Right lobe of liver (tissue), 4 donors: ENCODE measurements around the gene POU1F1.
A peak's percentile ranks its signal among the peaks of the same experiment; 100 is the strongest.

Experiments
- POLR2A ChIP-seq: fragments of 450-650 bp; IDR thresholded peaks from one replicate; pipeline ENCODE4 v1.6.1; 2017; ENCODE audit warnings: antibody characterized with exemption, mild to moderate bottlenecking
- TF ChIP-seq, protein P1 (sequence below), 4 donors: fragments of 200-600 bp in 3 of 4; fragments of 450-650 bp in 1 of 4; IDR thresholded peaks; one replicate each; pipeline versions ENCODE4 v1.5.1 to v1.8.0; 2016 to 2022; ENCODE audit warnings: antibody characterized with exemption in 4 of 4, mild to moderate bottlenecking in 2 of 4
- donor health status: DM: no; HTN: no; CAD: no.
- donor health status: DM: no; HTN: no; CAD: no.
- donor health status: DM: no; HTN: yes; CAD: no.

DNA sequence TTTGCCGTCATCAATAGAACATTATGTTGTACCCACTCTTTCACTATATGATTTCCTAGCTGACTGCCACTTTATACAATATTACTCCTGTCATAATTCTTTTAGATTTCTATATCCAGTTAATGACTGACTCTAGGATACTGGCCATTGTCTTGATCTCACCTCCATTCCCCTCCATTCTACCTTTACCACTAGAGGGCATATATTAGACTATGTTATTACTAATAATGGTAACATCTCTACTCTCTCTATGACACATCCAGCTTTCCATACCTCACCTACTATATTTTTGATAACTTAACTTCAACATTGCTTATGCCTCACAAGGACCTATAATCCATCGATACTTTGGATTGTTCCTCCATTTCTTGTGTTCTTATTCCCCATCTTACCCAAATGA lies 31.4 kb upstream of the POU1F1 start:
- no peak for TF ChIP-seq POLR2A
- TF ChIP-seq, protein P1, sequence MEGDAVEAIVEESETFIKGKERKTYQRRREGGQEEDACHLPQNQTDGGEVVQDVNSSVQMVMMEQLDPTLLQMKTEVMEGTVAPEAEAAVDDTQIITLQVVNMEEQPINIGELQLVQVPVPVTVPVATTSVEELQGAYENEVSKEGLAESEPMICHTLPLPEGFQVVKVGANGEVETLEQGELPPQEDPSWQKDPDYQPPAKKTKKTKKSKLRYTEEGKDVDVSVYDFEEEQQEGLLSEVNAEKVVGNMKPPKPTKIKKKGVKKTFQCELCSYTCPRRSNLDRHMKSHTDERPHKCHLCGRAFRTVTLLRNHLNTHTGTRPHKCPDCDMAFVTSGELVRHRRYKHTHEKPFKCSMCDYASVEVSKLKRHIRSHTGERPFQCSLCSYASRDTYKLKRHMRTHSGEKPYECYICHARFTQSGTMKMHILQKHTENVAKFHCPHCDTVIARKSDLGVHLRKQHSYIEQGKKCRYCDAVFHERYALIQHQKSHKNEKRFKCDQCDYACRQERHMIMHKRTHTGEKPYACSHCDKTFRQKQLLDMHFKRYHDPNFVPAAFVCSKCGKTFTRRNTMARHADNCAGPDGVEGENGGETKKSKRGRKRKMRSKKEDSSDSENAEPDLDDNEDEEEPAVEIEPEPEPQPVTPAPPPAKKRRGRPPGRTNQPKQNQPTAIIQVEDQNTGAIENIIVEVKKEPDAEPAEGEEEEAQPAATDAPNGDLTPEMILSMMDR (IDR thresholded peaks at IDR 0.05): peak in 1 of 4 donors; percentile 19
